ENCODE data around the gene PTPN14.

DNA sequence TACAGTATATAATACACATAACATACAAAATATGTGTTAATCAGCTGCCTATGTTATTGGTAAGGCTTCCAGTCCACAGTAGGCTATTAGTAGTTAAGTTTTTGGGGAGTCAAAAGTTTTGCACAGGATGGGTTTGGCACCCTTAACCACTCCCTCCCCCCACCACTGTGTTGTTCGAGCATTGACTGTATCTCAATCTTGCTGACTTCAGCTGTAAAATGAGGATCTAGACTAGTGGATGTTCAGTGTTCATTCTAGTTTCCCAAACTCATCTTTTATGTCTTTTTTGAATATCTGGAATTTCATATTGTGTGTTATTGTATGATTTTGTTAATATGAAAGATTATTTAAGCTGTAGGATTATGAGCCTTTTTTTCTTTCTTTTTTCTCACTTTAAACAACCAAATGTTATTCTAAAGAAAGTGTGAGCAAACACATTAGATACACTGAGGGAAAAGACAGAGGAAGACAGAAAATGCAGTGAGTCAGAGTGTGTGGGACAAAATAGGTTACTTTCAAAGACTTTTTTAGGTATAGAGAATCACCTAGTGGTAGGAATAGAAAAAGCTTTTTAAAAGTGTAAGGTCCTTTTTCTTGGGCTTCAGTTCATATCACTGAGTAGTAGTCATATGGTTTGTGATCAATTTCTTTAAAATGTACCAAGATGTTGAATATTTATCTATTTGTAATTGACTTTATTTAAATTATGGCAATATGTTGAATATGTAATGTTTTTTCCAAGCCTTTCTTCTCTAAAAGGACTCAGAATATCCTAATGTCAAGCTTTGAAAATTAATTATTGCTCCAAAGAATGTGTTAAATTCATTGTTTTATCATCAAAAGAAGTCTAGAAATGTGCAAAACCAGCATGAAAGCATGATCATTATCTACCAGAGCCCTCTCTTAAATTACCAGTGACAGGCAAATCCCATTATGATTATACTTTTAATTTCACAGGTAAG, 33.7 kb upstream of the PTPN14 start:
- TF ChIP-seq, protein P1, sequence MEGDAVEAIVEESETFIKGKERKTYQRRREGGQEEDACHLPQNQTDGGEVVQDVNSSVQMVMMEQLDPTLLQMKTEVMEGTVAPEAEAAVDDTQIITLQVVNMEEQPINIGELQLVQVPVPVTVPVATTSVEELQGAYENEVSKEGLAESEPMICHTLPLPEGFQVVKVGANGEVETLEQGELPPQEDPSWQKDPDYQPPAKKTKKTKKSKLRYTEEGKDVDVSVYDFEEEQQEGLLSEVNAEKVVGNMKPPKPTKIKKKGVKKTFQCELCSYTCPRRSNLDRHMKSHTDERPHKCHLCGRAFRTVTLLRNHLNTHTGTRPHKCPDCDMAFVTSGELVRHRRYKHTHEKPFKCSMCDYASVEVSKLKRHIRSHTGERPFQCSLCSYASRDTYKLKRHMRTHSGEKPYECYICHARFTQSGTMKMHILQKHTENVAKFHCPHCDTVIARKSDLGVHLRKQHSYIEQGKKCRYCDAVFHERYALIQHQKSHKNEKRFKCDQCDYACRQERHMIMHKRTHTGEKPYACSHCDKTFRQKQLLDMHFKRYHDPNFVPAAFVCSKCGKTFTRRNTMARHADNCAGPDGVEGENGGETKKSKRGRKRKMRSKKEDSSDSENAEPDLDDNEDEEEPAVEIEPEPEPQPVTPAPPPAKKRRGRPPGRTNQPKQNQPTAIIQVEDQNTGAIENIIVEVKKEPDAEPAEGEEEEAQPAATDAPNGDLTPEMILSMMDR (IDR thresholded peaks at IDR 0.05): peak; percentile 51 to 84 (median 74)
- no peak for TF ChIP-seq POLR2A (IDR thresholded peaks at IDR 0.05)
